ENCODE results near the gene DUSP23.

Gene DUSP23

DNA sequence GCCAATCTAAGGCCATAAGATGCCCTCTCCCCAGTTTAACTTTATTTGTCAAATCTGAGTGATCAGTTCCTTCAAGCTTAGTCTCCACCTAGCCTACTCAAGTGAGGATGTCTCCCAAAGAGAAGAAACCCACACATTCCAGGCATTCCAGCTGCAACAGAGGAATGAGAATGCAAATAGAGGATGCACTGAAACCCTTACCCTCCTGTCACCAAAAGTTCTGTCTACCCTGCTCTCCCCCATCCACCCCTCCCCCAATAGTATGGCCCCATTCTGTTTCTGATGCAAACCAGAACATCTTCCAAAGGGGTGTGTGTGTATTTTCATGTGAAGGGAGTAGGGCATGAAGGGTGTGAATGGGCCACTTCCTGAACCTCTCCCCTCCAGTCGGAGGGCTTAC lies 3.0 kb downstream of the DUSP23 start:
- in situ Hi-C loops (cut with MboI; ENCODE audit: low sequenced_read_pairs) = loop anchor here (25.0 kb wide), 1 partner anchor 104 kb away; no protein-coding TSS in a partner anchor

DNA sequence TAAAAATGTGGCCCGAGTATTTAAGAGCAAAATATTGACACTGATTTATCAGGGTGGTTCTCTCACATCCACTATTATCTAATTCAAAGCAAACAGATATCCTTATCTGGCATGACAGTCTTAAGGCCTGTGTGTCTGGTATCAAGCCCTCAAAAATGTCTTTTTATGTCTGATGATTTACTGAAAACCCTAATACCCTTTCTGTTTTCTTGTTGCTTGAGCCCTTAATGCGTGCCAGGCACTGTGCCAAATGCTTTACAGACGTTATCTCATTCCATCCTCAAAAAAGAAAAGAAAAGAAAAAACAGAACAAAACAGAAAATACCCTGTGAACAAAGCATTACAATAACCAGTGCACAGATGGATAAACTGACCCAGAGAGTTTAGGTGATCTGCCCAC lies 5.7 kb downstream of the DUSP23 start:
- in situ Hi-C loops (cut with MboI; ENCODE audit: low sequenced_read_pairs) = loop anchor here (25.0 kb wide), 1 partner anchor 101 kb away; no protein-coding TSS in a partner anchor

DNA sequence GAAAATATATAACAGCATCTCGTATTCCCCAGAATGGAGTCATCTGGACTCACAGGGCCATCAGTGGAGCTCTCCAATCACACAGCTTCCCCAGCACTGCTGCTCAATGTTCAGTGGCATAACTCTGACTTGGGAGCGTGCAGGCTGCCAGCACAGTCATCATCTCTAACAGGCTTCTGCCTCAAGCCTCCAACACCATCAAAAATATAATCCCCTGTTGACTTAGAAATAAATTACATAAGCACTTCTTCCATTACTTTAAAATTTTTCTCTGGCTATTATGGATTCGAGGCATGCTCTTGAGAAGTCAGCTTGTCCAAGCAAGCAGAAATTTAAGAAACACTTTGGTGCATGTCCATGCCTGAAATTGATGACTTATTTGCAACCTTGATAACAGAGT lies 6.2 kb downstream of the DUSP23 start:
- in situ Hi-C loops (cut with MboI; ENCODE audit: low sequenced_read_pairs) = loop anchor here (25.0 kb wide), 1 partner anchor 100 kb away; no protein-coding TSS in a partner anchor

DNA sequence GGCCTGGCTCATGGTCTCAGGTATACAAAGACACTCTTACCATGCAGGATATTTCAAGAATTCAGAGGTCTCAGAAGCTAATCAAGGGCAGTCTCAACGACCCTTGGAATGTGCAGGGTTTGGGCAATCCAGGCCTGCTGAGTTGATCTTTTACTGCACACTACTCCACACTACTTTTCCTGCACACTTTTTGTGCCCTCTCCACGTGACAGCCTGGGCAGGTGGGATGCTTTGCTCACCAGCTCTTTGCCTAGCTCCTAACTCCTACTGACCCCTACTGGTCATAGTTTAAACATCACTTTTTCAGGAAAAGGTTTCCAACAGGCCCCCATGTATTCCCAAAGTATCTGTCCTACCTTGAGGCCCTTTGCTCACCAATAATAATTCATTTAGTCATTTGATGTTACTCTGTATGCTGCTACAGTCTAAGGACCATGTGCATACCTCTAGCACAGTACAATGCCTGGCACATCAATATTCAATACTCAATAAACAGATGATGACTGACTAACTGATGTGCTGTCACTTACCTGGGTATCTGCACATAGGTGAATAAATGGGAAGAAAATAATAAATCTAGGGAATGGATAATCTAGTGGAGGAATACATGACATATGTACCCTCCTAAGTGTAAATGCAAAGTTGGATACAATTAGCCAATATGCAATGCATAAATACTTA lies 9.6 kb downstream of the DUSP23 start:
- in situ Hi-C loops (cut with MboI; ENCODE audit: low sequenced_read_pairs) = loop anchor here (25.0 kb wide), 1 partner anchor 97 kb away; no protein-coding TSS in a partner anchor

DNA sequence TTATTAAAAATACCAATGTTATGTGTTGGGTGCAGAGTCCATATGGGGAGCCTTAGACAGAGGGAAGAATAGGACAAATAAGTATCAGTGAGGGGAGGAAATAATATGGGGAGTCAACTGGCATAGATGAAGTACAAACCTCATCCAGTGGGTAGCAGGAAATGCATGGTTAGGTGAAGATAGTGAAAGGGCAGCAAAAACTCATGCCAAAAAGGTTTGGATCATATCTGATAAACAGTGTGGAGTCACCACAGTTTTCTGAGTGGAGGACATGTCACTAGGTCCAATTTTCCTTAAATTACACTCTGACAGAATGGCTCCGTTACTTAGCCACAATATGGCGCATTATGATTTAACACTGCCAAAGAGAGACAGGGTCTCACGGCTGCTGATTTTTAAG lies 10.3 kb downstream of the DUSP23 start:
- in situ Hi-C loops (cut with MboI; ENCODE audit: low sequenced_read_pairs) = loop anchor here (25.0 kb wide), 1 partner anchor 96 kb away; no protein-coding TSS in a partner anchor

DNA sequence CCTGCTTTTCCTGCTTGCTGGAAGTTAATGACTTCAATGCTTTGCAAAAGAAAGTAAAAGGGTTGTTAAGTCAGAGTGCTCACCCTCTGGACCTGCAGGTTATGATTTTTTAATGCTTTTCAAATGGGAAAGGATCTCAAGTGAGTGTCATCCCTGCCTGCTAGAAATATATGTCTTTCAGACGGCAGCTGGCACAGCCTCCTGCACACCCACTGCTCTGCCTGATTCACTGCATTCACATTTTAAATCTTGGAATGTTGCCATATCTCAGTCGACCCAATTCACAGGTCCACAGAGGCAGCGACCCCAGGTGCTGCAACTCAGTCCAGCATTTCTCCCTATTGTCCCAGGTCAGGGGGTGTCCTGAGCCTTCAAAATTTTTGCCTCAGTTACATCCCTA lies 10.7 kb downstream of the DUSP23 start:
- in situ Hi-C loops (cut with MboI; ENCODE audit: low sequenced_read_pairs) = loop anchor here (25.0 kb wide), 1 partner anchor 96 kb away; no protein-coding TSS in a partner anchor

DNA sequence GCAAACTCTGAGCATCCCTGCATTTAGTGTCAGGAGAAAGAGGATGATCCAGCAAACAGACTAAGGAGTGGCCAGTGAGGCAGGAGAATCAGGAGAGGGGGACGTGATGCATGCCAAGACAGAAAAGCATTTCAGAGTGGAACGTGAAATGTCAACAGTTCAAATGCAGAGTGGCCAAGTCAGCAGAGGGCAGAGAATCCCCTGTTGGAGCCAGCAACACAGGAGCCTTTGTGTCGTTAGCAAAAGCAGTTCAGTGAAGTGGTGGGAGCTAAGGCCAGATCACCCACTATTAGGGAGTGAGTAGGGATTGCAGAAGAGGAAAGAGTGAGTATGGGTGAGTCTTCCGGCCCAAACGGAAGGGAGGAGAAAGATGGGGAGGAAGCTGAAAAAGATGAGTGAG lies 14.8 kb downstream of the DUSP23 start:
- in situ Hi-C loops (cut with MboI; ENCODE audit: low sequenced_read_pairs) = loop anchor here (25.0 kb wide), 1 partner anchor 92 kb away; no protein-coding TSS in a partner anchor

DNA sequence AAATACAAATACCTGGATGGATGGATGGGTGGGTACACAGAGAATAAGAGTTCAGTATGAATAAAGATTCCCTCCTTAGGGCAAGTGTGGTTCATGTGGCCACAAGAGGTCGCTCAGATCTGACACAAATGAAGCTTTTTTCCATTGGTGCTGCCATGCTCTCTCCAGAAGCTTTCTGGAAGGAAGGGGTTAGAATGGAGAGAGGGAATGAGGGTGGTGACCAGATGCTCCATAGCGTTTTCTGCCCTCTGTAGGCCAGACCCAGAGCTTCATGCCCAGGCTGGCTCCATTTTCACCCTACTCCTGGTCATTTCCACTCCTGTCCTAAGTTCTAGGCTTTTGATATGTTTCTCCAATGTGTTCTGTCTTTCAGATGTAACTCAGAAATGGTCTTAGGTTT lies 18.1 kb downstream of the DUSP23 start:
- in situ Hi-C loops (cut with MboI; ENCODE audit: low sequenced_read_pairs) = loop anchor here (25.0 kb wide), 1 partner anchor 88 kb away; no protein-coding TSS in a partner anchor

DNA sequence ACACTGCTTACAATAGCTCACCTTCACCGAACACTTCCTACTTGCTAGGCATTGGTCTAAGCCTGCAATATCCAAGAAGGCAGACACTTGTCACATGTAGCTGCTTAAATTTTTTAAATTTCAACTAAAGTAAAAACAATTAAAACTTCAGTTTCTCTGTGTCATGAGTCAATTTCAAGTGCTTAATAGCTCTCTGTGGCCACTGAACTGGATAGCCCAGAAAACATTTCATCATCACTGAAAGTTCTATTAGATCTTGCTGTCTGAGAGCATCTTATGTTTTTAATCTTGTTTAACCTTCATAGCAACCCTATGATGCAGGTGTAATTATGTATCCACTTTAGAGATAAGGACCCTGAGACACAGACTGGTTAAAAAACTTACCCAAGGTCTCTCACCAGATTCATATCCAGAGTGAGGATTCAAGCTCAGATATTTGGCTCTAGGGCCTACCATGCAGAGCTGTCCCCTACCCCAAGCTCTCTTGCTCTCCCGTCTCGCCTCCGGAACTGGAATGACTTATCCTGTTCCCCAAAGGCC lies 18.8 kb downstream of the DUSP23 start:
- in situ Hi-C loops (cut with MboI; ENCODE audit: low sequenced_read_pairs) = loop anchor here (25.0 kb wide), 1 partner anchor 88 kb away; no protein-coding TSS in a partner anchor

DNA sequence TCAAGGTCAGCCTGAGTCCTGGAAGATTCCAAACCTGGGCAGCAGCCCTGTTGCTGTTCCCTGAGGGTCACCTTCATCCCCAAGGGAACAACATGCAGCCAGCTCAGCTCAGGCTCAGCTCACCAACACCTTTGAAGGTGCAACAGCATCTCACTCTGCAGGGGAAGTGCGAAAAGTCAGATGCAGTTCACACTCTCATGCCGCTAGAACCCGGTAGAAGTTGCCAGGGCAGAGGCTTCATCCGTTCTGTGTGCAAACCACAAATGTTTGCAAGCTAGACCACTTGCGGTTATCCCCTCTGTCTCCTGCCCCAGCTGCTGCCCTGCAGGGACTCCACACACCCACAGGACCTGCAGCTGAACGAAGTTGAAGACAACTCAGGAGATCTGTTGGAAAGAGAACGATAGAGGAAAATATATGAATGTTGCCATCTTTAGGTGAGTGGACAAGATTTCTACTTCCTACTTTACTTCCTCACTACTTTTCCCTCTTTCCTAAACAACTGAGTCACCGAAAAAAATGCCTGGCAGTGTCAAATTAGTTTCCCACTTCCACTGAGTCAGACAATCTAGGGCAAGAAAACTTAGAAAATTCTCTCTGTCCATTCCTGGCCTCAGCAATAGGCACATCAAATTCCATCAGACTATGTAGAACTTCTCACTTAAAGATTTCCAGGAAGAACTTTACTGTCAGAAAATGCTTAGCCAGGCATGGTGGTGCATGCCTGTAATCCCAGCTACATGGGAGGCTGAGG lies 19.6 kb downstream of the DUSP23 start:
- in situ Hi-C loops (cut with MboI; ENCODE audit: low sequenced_read_pairs) = no loop called here

DNA sequence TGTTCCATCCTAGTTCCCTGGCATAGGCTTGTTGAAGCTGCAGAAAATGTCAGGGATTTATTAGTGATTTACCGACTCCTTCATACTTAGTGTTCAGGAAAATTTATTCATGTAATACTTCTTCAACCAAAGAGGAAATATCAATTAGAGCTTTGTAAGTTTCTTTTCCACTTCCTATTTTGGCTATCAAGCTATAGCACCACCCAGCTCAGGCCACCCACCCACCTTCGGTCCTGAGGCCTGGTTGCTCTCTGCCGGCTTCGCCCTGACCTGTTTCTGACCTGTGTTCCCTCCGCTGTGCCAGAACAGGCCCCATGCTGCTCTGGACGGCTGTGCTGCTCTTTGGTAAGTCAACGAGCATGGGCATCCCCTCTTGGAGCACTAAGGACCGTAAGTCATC lies 21.3 kb downstream of the DUSP23 start, which contains the start of gene FCRL6:
Gene FCRL6 (plus strand): TSS at position 250 of the 400 bp plus-strand sequence. CDS start 65 bp downstream, at position 315.
- in situ Hi-C loops (cut with MboI; ENCODE audit: low sequenced_read_pairs) = no loop called here

DNA sequence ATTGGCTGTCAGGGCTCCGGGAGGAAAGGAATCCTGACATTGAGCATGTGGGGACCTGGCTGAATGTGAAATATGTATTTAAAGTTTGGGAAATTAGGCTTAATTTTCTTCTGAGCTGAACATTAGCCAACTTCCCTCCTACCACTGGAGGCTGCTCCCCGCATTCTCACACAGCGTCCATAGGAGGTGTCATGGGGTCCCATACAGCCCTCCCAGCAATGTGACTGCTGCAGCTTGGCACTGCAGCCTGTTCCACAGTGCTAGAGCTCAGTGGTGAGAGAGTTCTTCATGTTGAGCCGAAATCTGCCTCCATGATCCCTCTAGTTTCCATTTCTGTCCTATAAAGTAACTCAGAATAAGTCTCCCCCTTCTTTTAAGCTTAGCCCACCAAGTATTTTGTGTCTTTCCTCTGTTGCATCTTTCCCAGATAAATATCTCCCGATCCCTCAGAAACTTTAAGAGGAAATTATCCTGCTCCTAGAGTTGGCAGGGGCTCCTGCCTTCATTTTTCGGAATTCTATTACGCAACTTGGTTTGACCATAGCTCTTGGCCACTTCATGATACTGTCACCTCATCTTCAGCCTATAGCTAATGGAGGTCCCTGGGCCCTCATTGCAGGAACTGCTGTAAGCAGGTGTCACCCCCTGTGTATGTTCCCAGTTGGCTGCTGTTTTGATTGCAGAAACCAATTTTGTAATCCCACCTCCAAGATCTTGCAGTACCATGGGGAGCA lies 23.4 kb downstream of the DUSP23 start:
- in situ Hi-C loops (cut with MboI; ENCODE audit: low sequenced_read_pairs) = no loop called here

DNA sequence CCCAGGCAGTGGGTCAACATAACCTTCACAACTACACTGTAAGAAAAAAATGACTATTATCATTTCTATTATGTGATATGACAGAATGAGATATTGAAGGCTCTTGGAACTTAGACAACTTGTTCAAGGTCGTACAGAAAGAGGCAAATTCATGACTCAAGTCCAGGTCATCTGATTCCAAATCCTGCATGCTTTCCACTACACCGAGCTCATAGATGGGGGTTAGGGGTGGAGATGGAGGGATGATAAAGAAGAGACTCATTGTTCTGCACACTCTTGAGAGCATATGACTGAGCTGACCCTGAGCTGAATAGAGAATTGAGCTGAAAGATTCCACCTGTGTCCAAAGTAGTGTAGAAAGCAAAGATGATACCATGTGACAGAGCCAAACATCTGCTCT lies 24.2 kb downstream of the DUSP23 start:
- in situ Hi-C loops (cut with MboI; ENCODE audit: low sequenced_read_pairs) = no loop called here

DNA sequence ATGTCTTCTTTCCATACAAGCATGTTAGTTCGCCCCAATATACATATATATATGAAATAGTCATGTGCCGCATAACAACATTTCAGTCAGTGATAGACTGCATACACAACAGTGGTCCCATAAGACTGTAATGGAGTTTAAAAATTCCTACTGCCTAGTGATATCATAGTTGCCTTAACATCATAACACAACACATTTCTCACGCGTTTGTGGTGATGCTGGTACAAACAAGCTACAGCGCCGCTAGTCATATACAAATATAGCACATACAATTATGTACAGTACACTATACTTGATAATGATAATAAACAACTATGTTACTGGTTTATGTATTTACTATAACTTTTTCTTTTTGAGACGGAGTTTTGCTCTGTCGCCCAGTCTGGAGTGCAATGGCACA lies 35.2 kb downstream of the DUSP23 start:
- in situ Hi-C loops (cut with MboI; ENCODE audit: low sequenced_read_pairs) = no loop called here

DNA sequence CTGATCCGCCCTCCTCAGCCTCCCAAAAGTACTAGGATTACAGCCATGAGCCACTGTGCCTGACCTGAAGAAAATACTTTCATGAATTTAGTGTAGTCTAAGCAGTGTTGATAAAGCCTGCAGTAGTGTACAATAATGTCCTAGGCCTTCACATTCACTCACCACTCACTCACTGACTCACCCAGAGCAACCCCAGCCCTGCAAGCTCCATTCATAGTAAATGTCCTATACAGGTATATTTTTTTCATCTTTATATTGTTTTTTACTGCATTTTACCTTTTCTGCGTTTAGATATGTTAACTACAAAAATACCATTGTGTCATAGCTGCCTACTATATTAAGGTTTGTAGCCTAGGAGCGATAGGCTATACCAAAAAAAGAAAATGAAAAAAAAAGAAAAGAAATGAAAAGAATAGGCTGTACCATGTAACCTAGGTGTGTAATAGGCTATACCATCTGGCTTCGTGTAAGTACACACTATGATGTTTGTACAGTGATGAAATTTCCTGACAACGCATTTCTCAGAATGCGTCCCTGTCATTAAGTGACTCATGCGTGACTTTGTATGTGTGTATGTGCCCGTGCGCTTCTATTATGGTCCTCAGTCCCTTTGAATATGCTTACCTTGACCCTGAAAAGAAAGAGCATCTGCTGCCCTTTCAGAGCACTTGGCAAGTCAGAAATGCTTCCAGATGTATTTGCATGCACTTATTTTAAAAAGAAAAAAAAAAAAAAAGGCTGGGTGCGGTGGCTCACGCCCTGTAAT lies 36.7 kb downstream of the DUSP23 start:
- in situ Hi-C loops (cut with MboI; ENCODE audit: low sequenced_read_pairs) = no loop called here

DNA sequence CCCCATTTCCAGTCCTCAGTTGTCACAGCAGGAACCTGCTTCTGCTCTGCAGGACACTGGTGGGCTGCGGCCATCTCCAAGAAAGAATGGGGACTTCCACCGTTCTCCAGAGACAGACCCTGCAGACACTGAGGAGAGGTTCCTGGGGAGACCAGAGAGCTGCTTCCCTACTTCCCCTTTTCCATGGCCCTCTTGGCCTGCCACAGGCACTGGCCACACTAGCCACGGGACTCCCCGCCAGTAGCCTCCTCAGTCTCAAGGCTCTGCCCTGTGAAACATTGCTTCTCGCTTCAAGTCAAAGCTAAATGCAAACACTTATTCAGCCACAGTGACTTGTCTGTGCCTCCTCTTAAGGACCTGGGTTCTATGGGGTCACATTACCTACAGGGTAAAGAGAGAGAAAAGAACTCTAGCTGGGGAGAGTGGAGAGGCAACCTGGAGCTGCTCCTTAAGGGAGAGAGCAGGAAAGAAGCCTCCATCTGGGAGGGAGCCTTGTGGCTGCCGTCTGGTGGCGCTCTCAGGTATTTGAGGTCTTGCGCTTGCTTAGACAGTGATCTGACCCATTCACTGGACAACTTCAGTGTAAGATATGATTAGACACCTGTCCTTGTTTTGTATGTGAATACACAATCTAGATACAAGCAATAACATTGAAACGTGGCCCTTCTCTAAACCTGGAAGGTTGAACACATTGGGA lies 40.6 kb downstream of the DUSP23 start:
- in situ Hi-C loops (cut with MboI; ENCODE audit: low sequenced_read_pairs) = no loop called here

DNA sequence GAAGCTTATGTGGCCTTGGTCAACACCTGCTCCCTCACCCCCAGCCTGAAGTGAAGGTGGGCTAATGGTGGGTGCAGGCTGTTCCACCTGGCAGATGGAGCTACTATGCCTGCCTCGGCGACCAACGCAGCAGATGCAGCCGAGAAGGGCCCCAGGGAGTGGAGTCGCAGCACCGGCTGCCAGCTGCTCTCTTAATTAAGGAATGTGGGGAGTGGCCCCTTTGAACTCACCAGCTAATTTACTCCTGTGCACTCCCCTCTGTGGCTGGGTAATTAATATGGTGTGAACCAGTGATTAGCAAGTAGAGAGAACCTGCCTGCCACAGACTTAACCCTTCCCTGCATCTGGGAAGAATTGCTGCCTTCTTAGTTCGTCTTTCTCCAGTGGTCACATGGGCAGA lies 42.6 kb downstream of the DUSP23 start:
- in situ Hi-C loops (cut with MboI; ENCODE audit: low sequenced_read_pairs) = no loop called here

DNA sequence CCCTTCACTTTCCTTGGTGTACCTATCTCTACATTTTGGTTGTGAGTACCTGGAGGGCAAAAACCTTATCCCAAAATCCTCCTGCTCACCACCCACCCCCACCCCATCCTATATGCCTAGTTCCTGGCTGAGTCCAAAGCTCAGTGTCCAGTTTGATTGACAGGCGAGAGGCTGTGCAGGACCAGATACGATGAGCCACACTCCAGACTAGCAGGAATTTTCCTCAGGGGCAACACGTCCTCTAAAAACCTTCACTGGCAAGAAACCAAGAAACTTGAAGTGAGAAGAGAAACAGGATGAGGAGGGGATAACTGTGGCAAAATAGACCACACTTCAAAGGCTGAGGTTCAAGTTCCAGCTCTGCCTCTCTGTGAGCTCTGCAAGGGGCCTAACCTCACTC lies 44.8 kb downstream of the DUSP23 start:
- in situ Hi-C loops (cut with MboI; ENCODE audit: low sequenced_read_pairs) = no loop called here

DNA sequence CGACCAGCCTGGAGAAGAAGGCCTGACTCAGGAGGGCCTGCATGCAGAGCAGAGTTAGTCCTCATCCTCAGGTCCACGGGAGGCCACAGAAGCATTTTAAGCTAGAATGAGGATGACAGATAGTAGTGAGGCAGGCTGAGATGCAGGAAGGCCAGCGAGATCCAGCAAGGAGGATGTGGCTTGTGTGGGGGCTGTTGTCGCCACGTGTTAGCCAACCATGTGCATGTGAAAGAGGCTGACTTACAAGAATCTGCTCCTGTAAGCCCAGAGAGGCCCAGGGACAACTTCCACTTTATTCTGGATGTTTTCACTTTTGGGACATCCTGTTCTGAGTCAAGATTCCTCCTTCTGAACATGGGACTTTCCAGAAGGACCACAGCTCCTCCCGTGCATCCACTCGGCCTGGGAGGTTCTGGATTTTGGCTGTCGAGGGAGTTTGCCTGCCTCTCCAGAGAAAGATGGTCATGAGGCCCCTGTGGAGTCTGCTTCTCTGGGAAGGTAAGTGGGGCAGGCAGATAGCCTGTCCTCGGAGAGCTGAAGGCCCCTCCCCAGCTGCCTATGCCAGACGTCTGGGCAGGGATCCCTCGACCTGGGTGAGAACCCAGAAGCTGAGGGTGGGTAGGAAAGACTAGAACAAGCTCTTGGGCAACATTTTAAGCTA lies 45.8 kb downstream of the DUSP23 start, which contains the start of gene SLAMF8:
Gene SLAMF8 (plus strand): TSS at position 433 of the 661 bp plus-strand sequence. CDS start 26 bp downstream, at position 459.
- in situ Hi-C loops (cut with MboI; ENCODE audit: low sequenced_read_pairs) = no loop called here
